ENCODE data around the gene TMEM51. TPM values are rescaled to one million over a fixed set of nuclear protein-coding genes. Genes with fewer than 3 reads are reported as not detected.

The TMEM51 gene
- total and polyA plus RNA-seq, 4 experiments from 2014 or later = 0.47 to 0.61 TPM; not detected in 2

- Histone ChIP-seq H3K4me1 (ENCODE audit: insufficient read depth, low read length) (no peaks in the 10 kb centered on the region), H3K27me3 (ENCODE audit: insufficient read depth, low read length) (no peaks in the 10 kb centered on the region), H3K4me3 (ENCODE audit: low read length in 2 of 2) (no peak overlapping the region), H3K27ac (ENCODE audit: low read depth, low read length) (no peak overlapping the region), H3K9me3 (ENCODE audit: control insufficient read depth in 1 of 2, low read length in 2 of 2) (no peaks in the 10 kb centered on the region), H3K36me3 (ENCODE audit: insufficient read depth, low read length) (no peaks in the 10 kb centered on the region)
- POLR2A ChIA-PET (ENCODE audit: partially characterized antibody) = no interaction called here
- peaks cover 0 to 4% (median 3%) of the 10 kb centered on the region in 4 donors for H3K4me1 Mint-ChIP-seq
- H3K27ac Mint-ChIP-seq = no peak overlapping the region
- intact Hi-C loops (cut with micrococcal nuclease) = no loop called here
- CTCF ChIA-PET (ENCODE audit: partially characterized antibody) = no interaction called here
- H3K36me3 Mint-ChIP-seq = no peaks in the 10 kb centered on the region
- H3K27me3 Mint-ChIP-seq = peaks cover 12 to 13% of the 10 kb centered on the region in 2 donors
- no peak for DNase-seq
- no peak overlapping the region for H3K4me3 Mint-ChIP-seq
- peaks cover 0 to 2% (median 0%) of the 10 kb centered on the region in 8 donors for H3K9me3 Mint-ChIP-seq
These were observed 82.8 kb downstream of the TMEM51 start for GRCh38 chr1:15236321-15236721.

- no peak overlapping the region for H3K4me3 Mint-ChIP-seq
- ChIA-PET CTCF (ENCODE audit: partially characterized antibody) (no interaction called here), POLR2A (ENCODE audit: partially characterized antibody) (no interaction called here)
- H3K9me3 Mint-ChIP-seq = peaks cover 0 to 2% (median 0%) of the 10 kb centered on the region in 8 donors
- H3K36me3 Mint-ChIP-seq = no peaks in the 10 kb centered on the region
- intact Hi-C loops (cut with micrococcal nuclease) = no loop called here
- H3K27me3 ChIP-seq (ENCODE audit: insufficient read depth, low read length) = no peaks in the 10 kb centered on the region
- no peak overlapping the region for H3K27ac ChIP-seq (ENCODE audit: low read depth, low read length)
- no peak for DNase-seq
- no peaks in the 10 kb centered on the region for H3K4me1 ChIP-seq (ENCODE audit: insufficient read depth, low read length)
- no peak overlapping the region for H3K27ac Mint-ChIP-seq
- H3K4me3 ChIP-seq (ENCODE audit: low read length in 2 of 2) = no peak overlapping the region
- peaks cover 12 to 13% of the 10 kb centered on the region in 2 donors for H3K27me3 Mint-ChIP-seq
- H3K9me3 ChIP-seq (ENCODE audit: control insufficient read depth in 1 of 2, low read length in 2 of 2) = no peaks in the 10 kb centered on the region
- H3K36me3 ChIP-seq (ENCODE audit: insufficient read depth, low read length) = no peaks in the 10 kb centered on the region
- H3K4me1 Mint-ChIP-seq = no peaks in the 10 kb centered on the region
These were observed 83.2 kb downstream of the TMEM51 start for GRCh38 chr1:15236746-15237145.

- H3K36me3 ChIP-seq (ENCODE audit: insufficient read depth, low read length) = no peaks in the 10 kb centered on the region
- H3K9me3 ChIP-seq (ENCODE audit: control insufficient read depth in 1 of 2, low read length in 2 of 2) = no peaks in the 10 kb centered on the region
- H3K27ac ChIP-seq (ENCODE audit: low read depth, low read length) = no peak overlapping the region
- ChIA-PET POLR2A (ENCODE audit: partially characterized antibody) (no interaction called here), CTCF (ENCODE audit: partially characterized antibody) (no interaction called here)
- peaks cover 0 to 2% (median 0%) of the 10 kb centered on the region in 8 donors for H3K9me3 Mint-ChIP-seq
- intact Hi-C loops (cut with micrococcal nuclease) = no loop called here
- no peak for DNase-seq
- H3K36me3 Mint-ChIP-seq = no peaks in the 10 kb centered on the region
- peaks cover 14 to 19% of the 10 kb centered on the region in 2 donors for H3K27me3 Mint-ChIP-seq
- H3K4me3 ChIP-seq (ENCODE audit: low read length in 2 of 2) = no peak overlapping the region
- H3K27me3 ChIP-seq (ENCODE audit: insufficient read depth, low read length) = no peaks in the 10 kb centered on the region
- H3K4me1 Mint-ChIP-seq = no peaks in the 10 kb centered on the region
- no peak overlapping the region for H3K4me3 Mint-ChIP-seq
- no peaks in the 10 kb centered on the region for H3K4me1 ChIP-seq (ENCODE audit: insufficient read depth, low read length)
- H3K27ac Mint-ChIP-seq = no peak overlapping the region
These were observed 85.2 kb downstream of the TMEM51 start for GRCh38 chr1:15238789-15239188.

GRCh38 chr1:15242766-15243165 is 89.2 kb downstream of the TMEM51 start:
- intact Hi-C loops (cut with micrococcal nuclease) = no loop called here

GRCh38 chr1:15243275-15244043 is 89.9 kb downstream of the TMEM51 start:
- CTCF ChIA-PET (ENCODE audit: partially characterized antibody) = no interaction called here
- no peaks in the 10 kb centered on the region for H3K27me3 ChIP-seq (ENCODE audit: insufficient read depth, low read length)
- intact Hi-C loops (cut with micrococcal nuclease) = no loop called here
- POLR2A ChIA-PET (ENCODE audit: partially characterized antibody) = no interaction called here
- Mint-ChIP-seq H3K4me1 (peaks cover 11 to 23% (median 16%) of the 10 kb centered on the region in 4 donors), H3K27me3 (peaks cover 28 to 34% of the 10 kb centered on the region in 2 donors), H3K27ac (no peak overlapping the region), H3K9me3 (peaks cover 0 to 9% (median 0%) of the 10 kb centered on the region in 8 donors), H3K4me3 (no peak overlapping the region), H3K36me3 (no peaks in the 10 kb centered on the region)
- no peak for DNase-seq
- H3K27ac ChIP-seq (ENCODE audit: low read depth, low read length) = no peak overlapping the region
- peaks cover 14% of the 10 kb centered on the region for H3K4me1 ChIP-seq (ENCODE audit: insufficient read depth, low read length)
- no peaks in the 10 kb centered on the region for H3K9me3 ChIP-seq (ENCODE audit: control insufficient read depth in 1 of 2, low read length in 2 of 2)
- no peak overlapping the region for H3K4me3 ChIP-seq (ENCODE audit: low read length in 2 of 2)
- H3K36me3 ChIP-seq (ENCODE audit: insufficient read depth, low read length) = no peaks in the 10 kb centered on the region

More at GRCh38 chr1:15242766-15243165, 89.2 kb downstream of the TMEM51 start:
- H3K27me3 Mint-ChIP-seq = peaks cover 30% of the 10 kb centered on the region in 2 donors
- no peak overlapping the region for H3K27ac Mint-ChIP-seq
- Histone ChIP-seq H3K27ac (ENCODE audit: low read depth, low read length) (no peak overlapping the region), H3K9me3 (ENCODE audit: control insufficient read depth in 1 of 2, low read length in 2 of 2) (no peaks in the 10 kb centered on the region), H3K27me3 (ENCODE audit: insufficient read depth, low read length) (no peaks in the 10 kb centered on the region), H3K36me3 (ENCODE audit: insufficient read depth, low read length) (no peaks in the 10 kb centered on the region), H3K4me3 (ENCODE audit: low read length in 2 of 2) (no peak overlapping the region), H3K4me1 (ENCODE audit: insufficient read depth, low read length) (peaks cover 11% of the 10 kb centered on the region)
- H3K36me3 Mint-ChIP-seq = no peaks in the 10 kb centered on the region
- no peak overlapping the region for H3K4me3 Mint-ChIP-seq
- peaks cover 0 to 5% (median 0%) of the 10 kb centered on the region in 8 donors for H3K9me3 Mint-ChIP-seq
- CTCF ChIA-PET (ENCODE audit: partially characterized antibody) = no interaction called here
- no peak for DNase-seq
- POLR2A ChIA-PET (ENCODE audit: partially characterized antibody) = no interaction called here
- H3K4me1 Mint-ChIP-seq = peaks cover 8 to 16% (median 10%) of the 10 kb centered on the region in 4 donors

- Histone ChIP-seq H3K4me3 (ENCODE audit: low read length in 2 of 2) (no peak overlapping the region), H3K36me3 (ENCODE audit: insufficient read depth, low read length) (no peaks in the 10 kb centered on the region), H3K9me3 (ENCODE audit: control insufficient read depth in 1 of 2, low read length in 2 of 2) (no peaks in the 10 kb centered on the region), H3K27ac (ENCODE audit: low read depth, low read length) (no peak overlapping the region), H3K27me3 (ENCODE audit: insufficient read depth, low read length) (no peaks in the 10 kb centered on the region), H3K4me1 (ENCODE audit: insufficient read depth, low read length) (peaks cover 25% of the 10 kb centered on the region)
- Mint-ChIP-seq H3K36me3 (no peaks in the 10 kb centered on the region), H3K27ac (no peak overlapping the region), H3K27me3 (peaks cover 31 to 33% of the 10 kb centered on the region in 2 donors), H3K4me1 (peaks cover 20 to 35% (median 26%) of the 10 kb centered on the region in 4 donors), H3K9me3 (peaks cover 0 to 9% (median 0%) of the 10 kb centered on the region in 8 donors), H3K4me3 (peak overlapping the region in 1 of 8 donors; percentile 39)
- no peak for DNase-seq
- ChIA-PET POLR2A (ENCODE audit: partially characterized antibody) (no interaction called here), CTCF (ENCODE audit: partially characterized antibody) (no interaction called here)
- intact Hi-C loops (cut with micrococcal nuclease) = no loop called here
These were observed 91.3 kb downstream of the TMEM51 start for GRCh38 chr1:15244813-15245212.

GRCh38 chr1:15245593-15246360 is 92.2 kb downstream of the TMEM51 start:
- Histone ChIP-seq H3K36me3 (ENCODE audit: insufficient read depth, low read length) (no peaks in the 10 kb centered on the region), H3K4me1 (ENCODE audit: insufficient read depth, low read length) (peaks cover 25% of the 10 kb centered on the region), H3K27ac (ENCODE audit: low read depth, low read length) (no peak overlapping the region), H3K27me3 (ENCODE audit: insufficient read depth, low read length) (no peaks in the 10 kb centered on the region), H3K9me3 (ENCODE audit: control insufficient read depth in 1 of 2, low read length in 2 of 2) (no peaks in the 10 kb centered on the region), H3K4me3 (ENCODE audit: low read length in 2 of 2) (no peak overlapping the region)
- Mint-ChIP-seq H3K9me3 (peaks cover 0 to 9% (median 0%) of the 10 kb centered on the region in 8 donors), H3K36me3 (no peaks in the 10 kb centered on the region), H3K4me3 (peak overlapping the region in 4 of 8 donors; percentile 5 to 61 (median 36)), H3K27ac (no peak overlapping the region), H3K27me3 (peaks cover 29 to 34% of the 10 kb centered on the region in 2 donors), H3K4me1 (peaks cover 21 to 44% (median 30%) of the 10 kb centered on the region in 4 donors)
- intact Hi-C loops (cut with micrococcal nuclease) = no loop called here
- CTCF ChIA-PET (ENCODE audit: partially characterized antibody) = no interaction called here
- POLR2A ChIA-PET (ENCODE audit: partially characterized antibody) = no interaction called here
- DNase-seq = no peak

All from CD4-positive, alpha-beta memory T cell (primary cell).